Measurements from ENCODE around the gene ZBTB32.

ZBTB32 gene

GRCh38 chr19:35732540-35733179 is 28.3 kb downstream of the ZBTB32 start:
- Histone ChIP-seq H3K4me3 (no peak overlapping the region), H3K9me3 (ENCODE audit: low read depth, low read length) (no peaks in the 10 kb centered on the region), H3K36me3 (ENCODE audit: insufficient read depth, low read length) (peaks cover 55% of the 10 kb centered on the region; the same call in 1 of the 2 replicates), H3K9ac (ENCODE audit: insufficient read length) (no peak overlapping the region), H3K27ac (no peak overlapping the region)
- TF ChIP-seq FOXP2 (optimal IDR thresholded peaks at IDR 0.05; ENCODE audit: control extremely low read depth, extremely low read length, insufficient read depth) (no peak), EZH2 (IDR thresholded peaks at IDR 0.05) (no peak), POLR2AphosphoS5 (IDR thresholded peaks at IDR 0.05; ENCODE audit: borderline replicate concordance, low read depth, low read length) (no peak)
- DNase-seq (ENCODE audit: low read depth, low spot score) = no peak

GRCh38 chr19:35733180-35734125 is 29.1 kb downstream of the ZBTB32 start:
- no peak overlapping the region for H3K4me3 ChIP-seq
- no peak for DNase-seq (ENCODE audit: low read depth, low spot score)
- H3K36me3 ChIP-seq (ENCODE audit: insufficient read depth, low read length) = peaks cover 60% of the 10 kb centered on the region; the same call in 1 of the 2 replicates
- no peak overlapping the region for H3K9ac ChIP-seq (ENCODE audit: insufficient read length)
- H3K9me3 ChIP-seq (ENCODE audit: low read depth, low read length) = no peaks in the 10 kb centered on the region
- TF ChIP-seq POLR2AphosphoS5 (IDR thresholded peaks at IDR 0.05; ENCODE audit: borderline replicate concordance, low read depth, low read length) (no peak), FOXP2 (optimal IDR thresholded peaks at IDR 0.05; ENCODE audit: control extremely low read depth, extremely low read length, insufficient read depth) (no peak), EZH2 (IDR thresholded peaks at IDR 0.05) (no peak)
- no peak overlapping the region for H3K27ac ChIP-seq

- TF ChIP-seq EZH2 (IDR thresholded peaks at IDR 0.05) (no peak), FOXP2 (optimal IDR thresholded peaks at IDR 0.05; ENCODE audit: control extremely low read depth, extremely low read length, insufficient read depth) (no peak), POLR2AphosphoS5 (IDR thresholded peaks at IDR 0.05; ENCODE audit: borderline replicate concordance, low read depth, low read length) (no peak)
- no peak overlapping the region for H3K9ac ChIP-seq (ENCODE audit: insufficient read length)
- H3K4me3 ChIP-seq = no peak overlapping the region
- no peak for DNase-seq (ENCODE audit: low read depth, low spot score)
- H3K36me3 ChIP-seq (ENCODE audit: insufficient read depth, low read length) = peaks cover 57% of the 10 kb centered on the region; the same call in 1 of the 2 replicates
- H3K9me3 ChIP-seq (ENCODE audit: low read depth, low read length) = no peaks in the 10 kb centered on the region
- no peak overlapping the region for H3K27ac ChIP-seq
Measured at GRCh38 chr19:35734273-35734672, 29.9 kb downstream of the ZBTB32 start.

GRCh38 chr19:35734889-35735288 is 30.5 kb downstream of the ZBTB32 start:
- Histone ChIP-seq H3K9ac (ENCODE audit: insufficient read length) (no peak overlapping the region), H3K36me3 (ENCODE audit: insufficient read depth, low read length) (peaks cover 51% of the 10 kb centered on the region; the same call in 1 of the 2 replicates), H3K27ac (no peak overlapping the region)

GRCh38 chr19:35736913-35737886 is 32.8 kb downstream of the ZBTB32 start:
- Histone ChIP-seq H3K27ac (no peak overlapping the region), H3K4me3 (no peak overlapping the region), H3K9ac (ENCODE audit: insufficient read length) (no peak overlapping the region), H3K36me3 (ENCODE audit: insufficient read depth, low read length) (peaks cover 37% of the 10 kb centered on the region; the same call in 1 of the 2 replicates), H3K9me3 (ENCODE audit: low read depth, low read length) (no peaks in the 10 kb centered on the region)
- DNase-seq (ENCODE audit: low read depth, low spot score) = no peak
- TF ChIP-seq EZH2 (IDR thresholded peaks at IDR 0.05) (no peak), POLR2AphosphoS5 (IDR thresholded peaks at IDR 0.05; ENCODE audit: borderline replicate concordance, low read depth, low read length) (no peak), FOXP2 (optimal IDR thresholded peaks at IDR 0.05; ENCODE audit: control extremely low read depth, extremely low read length, insufficient read depth) (no peak)

More at GRCh38 chr19:35734889-35735288, 30.5 kb downstream of the ZBTB32 start:
- Histone ChIP-seq H3K9me3 (ENCODE audit: low read depth, low read length) (no peaks in the 10 kb centered on the region), H3K4me3 (no peak overlapping the region)
- no peak for TF ChIP-seq EZH2 (IDR thresholded peaks at IDR 0.05)
- TF ChIP-seq FOXP2 (optimal IDR thresholded peaks at IDR 0.05; ENCODE audit: control extremely low read depth, extremely low read length, insufficient read depth) = no peak
- no peak for TF ChIP-seq POLR2AphosphoS5 (IDR thresholded peaks at IDR 0.05; ENCODE audit: borderline replicate concordance, low read depth, low read length)
- no peak for DNase-seq (ENCODE audit: low read depth, low spot score)

GRCh38 chr19:35738021-35738886 is 33.9 kb downstream of the ZBTB32 start:
- peaks cover 32% of the 10 kb centered on the region; the same call in 1 of the 2 replicates for H3K36me3 ChIP-seq (ENCODE audit: insufficient read depth, low read length)
- no peak overlapping the region for H3K9ac ChIP-seq (ENCODE audit: insufficient read length)
- TF ChIP-seq FOXP2 (optimal IDR thresholded peaks at IDR 0.05; ENCODE audit: control extremely low read depth, extremely low read length, insufficient read depth) (no peak), POLR2AphosphoS5 (IDR thresholded peaks at IDR 0.05; ENCODE audit: borderline replicate concordance, low read depth, low read length) (no peak), EZH2 (IDR thresholded peaks at IDR 0.05) (no peak)
- DNase-seq (ENCODE audit: low read depth, low spot score) = no peak
- no peak overlapping the region for H3K4me3 ChIP-seq
- H3K27ac ChIP-seq = no peak overlapping the region
- no peaks in the 10 kb centered on the region for H3K9me3 ChIP-seq (ENCODE audit: low read depth, low read length)

- no peak for TF ChIP-seq FOXP2 (optimal IDR thresholded peaks at IDR 0.05; ENCODE audit: control extremely low read depth, extremely low read length, insufficient read depth)
- no peak for TF ChIP-seq EZH2 (IDR thresholded peaks at IDR 0.05)
- no peak for TF ChIP-seq POLR2AphosphoS5 (IDR thresholded peaks at IDR 0.05; ENCODE audit: borderline replicate concordance, low read depth, low read length)
- Histone ChIP-seq H3K27ac (no peak overlapping the region), H3K9ac (ENCODE audit: insufficient read length) (no peak overlapping the region), H3K36me3 (ENCODE audit: insufficient read depth, low read length) (peaks cover 33% of the 10 kb centered on the region; the same call in 1 of the 2 replicates), H3K9me3 (ENCODE audit: low read depth, low read length) (no peaks in the 10 kb centered on the region), H3K4me3 (no peak overlapping the region)
- DNase-seq (ENCODE audit: low read depth, low spot score) = no peak
Measured at GRCh38 chr19:35738887-35739229, 34.5 kb downstream of the ZBTB32 start.
